HEK293T (cell line): ENCODE results near the gene ST3GAL6.
A peak's percentile ranks its signal among the peaks of the same experiment; 100 is the strongest.

Experiments
- CTCF ChIA-PET: fragments of 350-600 bp; formaldehyde crosslinking; extraction: SDS; loops from one replicate; lab custom pipeline; 2021; ENCODE audit warnings: antibody characterized with exemption, inconsistent platforms; lab: Yijun Ruan, JAX
- POLR2A ChIA-PET: fragments of 350-600 bp; formaldehyde crosslinking; extraction: SDS; loops from one replicate; lab custom pipeline; 2020; ENCODE audit warnings: antibody characterized with exemption, inconsistent platforms; lab: Yijun Ruan, JAX
- DNase-seq: peaks from one replicate; pipeline ENCODE4 v3.0.0; 2012; ENCODE audit warnings: mixed read lengths; ENCODE audit errors: extremely low spot score
- ARNT ChIP-seq: fragments of 450-650 bp; IDR thresholded peaks from 2 replicates; pipeline ENCODE4 v1.6.1; 2017; ENCODE audit warnings: mild to moderate bottlenecking
- BHLHE40 ChIP-seq: fragments of 450-650 bp; IDR thresholded peaks from 2 replicates; pipeline ENCODE4 v1.6.1; 2016; ENCODE audit warnings: mild to moderate bottlenecking, moderate library complexity, borderline replicate concordance
- CTBP1 ChIP-seq: fragments of 450-650 bp; IDR thresholded peaks from 2 replicates; pipeline ENCODE4 v1.6.1; 2016; ENCODE audit warnings: borderline replicate concordance
- ELF4 ChIP-seq: fragments of 450-650 bp; IDR thresholded peaks from 2 replicates; pipeline ENCODE4 v1.6.1; 2017; ENCODE audit warnings: antibody characterized with exemption
- FOXA1 ChIP-seq: fragments of 450-650 bp; IDR thresholded peaks from 2 replicates; pipeline ENCODE4 v1.6.1; 2016; ENCODE audit warnings: mild to moderate bottlenecking
- FOXK2 ChIP-seq: fragments of 450-650 bp; IDR thresholded peaks from 2 replicates; pipeline ENCODE4 v1.6.1; 2016; ENCODE audit warnings: mild to moderate bottlenecking
- FOXM1 ChIP-seq: fragments of 450-650 bp; IDR thresholded peaks from 2 replicates; pipeline ENCODE4 v1.6.1; 2017; ENCODE audit warnings: mild to moderate bottlenecking, borderline replicate concordance
- HDGF ChIP-seq: fragments of 450-650 bp; IDR thresholded peaks from 2 replicates; pipeline ENCODE4 v1.6.1; 2017; ENCODE audit warnings: antibody characterized with exemption, borderline replicate concordance
- L3MBTL2 ChIP-seq: fragments of 450-650 bp; conservative IDR thresholded peaks from 2 replicates; pipeline ENCODE4 v1.6.1; 2016; ENCODE audit warnings: mild to moderate bottlenecking
- LEF1 ChIP-seq: fragments of 450-650 bp; IDR thresholded peaks from 2 replicates; pipeline ENCODE4 v1.6.1; 2017; ENCODE audit warnings: mild to moderate bottlenecking, borderline replicate concordance
- NFRKB ChIP-seq: fragments of 450-650 bp; IDR thresholded peaks from 2 replicates; pipeline ENCODE4 v1.6.1; 2016; ENCODE audit warnings: mild to moderate bottlenecking, moderate library complexity
- PKNOX1 ChIP-seq: fragments of 450-650 bp; IDR thresholded peaks from 2 replicates; pipeline ENCODE4 v1.6.1; 2016
- SP1 ChIP-seq: fragments of 450-650 bp; IDR thresholded peaks from 2 replicates; pipeline ENCODE4 v1.6.1; 2017
- SUZ12 ChIP-seq: fragments of 450-650 bp; IDR thresholded peaks from 2 replicates; pipeline ENCODE4 v1.6.1; 2016; ENCODE audit warnings: mild to moderate bottlenecking
- TARDBP ChIP-seq: fragments of 450-650 bp; IDR thresholded peaks from 2 replicates; pipeline ENCODE4 v1.6.1; 2016
- ZNF384 ChIP-seq: fragments of 450-650 bp; IDR thresholded peaks from 2 replicates; pipeline ENCODE4 v1.6.1; 2016

Gene ST3GAL6

GRCh38 chr3:98731720-98732285, 31.3 kb upstream of the ST3GAL6 start:
- ChIA-PET POLR2A (interaction anchor here (0.9 to 1.5 kb wide), 6 partner anchors 9 to 67 kb away, joined by 3 to 7 read pairs (median 4); no protein-coding TSS in a partner anchor), CTCF (interaction anchor here (0.6 to 1.3 kb wide), 2 partner anchors 130 to 375 kb away, joined by 3 read pairs; no protein-coding TSS in a partner anchor)
- no peak for TF ChIP-seq FOXK2
- no peak for TF ChIP-seq PKNOX1
- TF ChIP-seq ELF4 = no peak
- no peak for TF ChIP-seq TARDBP
- TF ChIP-seq FOXA1 = no peak
- TF ChIP-seq ZNF384 = no peak
- TF ChIP-seq SUZ12 = no peak
- no peak for TF ChIP-seq SP1
- no peak for DNase-seq

- DNase-seq = peak; percentile 54
- TF ChIP-seq HDGF (no peak), TARDBP (no peak), FOXA1 (no peak), ARNT (no peak), FOXM1 (no peak), L3MBTL2 (peak; percentile 79)
- ChIA-PET CTCF (interaction anchor here (1.3 kb wide), 1 partner anchor 130 kb away, joined by 3 read pairs; no protein-coding TSS in a partner anchor), POLR2A (interaction anchor here (0.9 to 1.5 kb wide), 7 partner anchors 8 to 131 kb away, joined by 3 to 7 read pairs (median 3); no protein-coding TSS in a partner anchor)
These were observed 30.7 kb upstream of the ST3GAL6 start for GRCh38 chr3:98732286-98733052.

- POLR2A ChIA-PET = interaction anchor here (0.9 to 1.5 kb wide), 3 partner anchors 24 to 132 kb away, joined by 3 to 7 read pairs (median 3); no protein-coding TSS in a partner anchor
- TF ChIP-seq FOXM1 (no peak), NFRKB (no peak), L3MBTL2 (no peak; the same call in 1 of the 2 replicates), HDGF (no peak), FOXK2 (no peak), ELF4 (no peak), BHLHE40 (no peak), PKNOX1 (no peak), CTBP1 (no peak), SP1 (no peak), SUZ12 (no peak), ZNF384 (no peak), FOXA1 (no peak), LEF1 (no peak), TARDBP (no peak), ARNT (no peak)
- DNase-seq = peak; percentile 43
- CTCF ChIA-PET = interaction anchor here (0.5 to 1.3 kb wide), 2 partner anchors 88 to 131 kb away, joined by 3 read pairs; no protein-coding TSS in a partner anchor
These were observed 29.9 kb upstream of the ST3GAL6 start for GRCh38 chr3:98733053-98733811.

GRCh38 chr3:98733812-98734281, 29.3 kb upstream of the ST3GAL6 start:
- POLR2A ChIA-PET = interaction anchor here (1.1 kb wide), 1 partner anchor 58 kb away, joined by 3 read pairs; no protein-coding TSS in a partner anchor
- no peak for DNase-seq
- TF ChIP-seq FOXM1 (no peak), L3MBTL2 (peak; percentile 62), HDGF (no peak), ARNT (peak; percentile 3; the same call in 1 of the 2 replicates), FOXA1 (no peak), ELF4 (no peak), PKNOX1 (no peak), FOXK2 (no peak)
- CTCF ChIA-PET = interaction anchor here (0.5 kb wide), 1 partner anchor 87 kb away, joined by 3 read pairs; no protein-coding TSS in a partner anchor

- TF ChIP-seq ARNT = no peak
- TF ChIP-seq ELF4 = no peak
- no peak for TF ChIP-seq NFRKB
- no peak for TF ChIP-seq LEF1
- no peak for TF ChIP-seq PKNOX1
- TF ChIP-seq FOXM1 = no peak
- no peak for TF ChIP-seq SP1
- TF ChIP-seq TARDBP = no peak
- no peak for TF ChIP-seq L3MBTL2
- no peak for TF ChIP-seq SUZ12
- no peak for TF ChIP-seq CTBP1
- TF ChIP-seq FOXK2 = no peak
- TF ChIP-seq FOXA1 = no peak
- no peak for TF ChIP-seq ZNF384
- TF ChIP-seq HDGF = no peak
- no peak for TF ChIP-seq BHLHE40
- no peak for DNase-seq
- ChIA-PET POLR2A (interaction anchor here (1.1 kb wide), 1 partner anchor 57 kb away, joined by 3 read pairs; no protein-coding TSS in a partner anchor), CTCF (no interaction called here)
These were observed 28.8 kb upstream of the ST3GAL6 start for GRCh38 chr3:98734306-98734705.
